ENCODE results near the gene SHMT1.

DNA sequence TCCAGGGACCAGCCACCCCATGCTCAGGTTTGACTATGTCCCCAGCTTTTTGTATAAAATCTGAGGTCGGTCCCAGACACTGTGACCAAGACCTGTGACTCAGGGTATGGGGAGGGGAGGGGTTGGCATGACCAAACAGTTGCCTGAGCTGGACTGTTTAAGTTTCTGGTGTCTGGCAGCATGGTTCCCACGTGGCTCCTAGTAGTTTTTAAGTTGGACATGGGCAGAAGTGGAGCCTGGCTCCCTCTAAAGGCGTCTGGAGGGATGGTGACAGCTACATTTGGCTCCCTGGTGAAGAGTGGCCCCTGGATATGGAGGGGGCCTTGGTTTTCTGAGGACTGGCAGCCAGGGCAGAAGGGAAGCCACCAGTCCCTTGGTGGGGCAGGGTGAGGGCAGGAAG is 40.3 kb downstream of the SHMT1 start:
- TF ChIP-seq, protein P1, sequence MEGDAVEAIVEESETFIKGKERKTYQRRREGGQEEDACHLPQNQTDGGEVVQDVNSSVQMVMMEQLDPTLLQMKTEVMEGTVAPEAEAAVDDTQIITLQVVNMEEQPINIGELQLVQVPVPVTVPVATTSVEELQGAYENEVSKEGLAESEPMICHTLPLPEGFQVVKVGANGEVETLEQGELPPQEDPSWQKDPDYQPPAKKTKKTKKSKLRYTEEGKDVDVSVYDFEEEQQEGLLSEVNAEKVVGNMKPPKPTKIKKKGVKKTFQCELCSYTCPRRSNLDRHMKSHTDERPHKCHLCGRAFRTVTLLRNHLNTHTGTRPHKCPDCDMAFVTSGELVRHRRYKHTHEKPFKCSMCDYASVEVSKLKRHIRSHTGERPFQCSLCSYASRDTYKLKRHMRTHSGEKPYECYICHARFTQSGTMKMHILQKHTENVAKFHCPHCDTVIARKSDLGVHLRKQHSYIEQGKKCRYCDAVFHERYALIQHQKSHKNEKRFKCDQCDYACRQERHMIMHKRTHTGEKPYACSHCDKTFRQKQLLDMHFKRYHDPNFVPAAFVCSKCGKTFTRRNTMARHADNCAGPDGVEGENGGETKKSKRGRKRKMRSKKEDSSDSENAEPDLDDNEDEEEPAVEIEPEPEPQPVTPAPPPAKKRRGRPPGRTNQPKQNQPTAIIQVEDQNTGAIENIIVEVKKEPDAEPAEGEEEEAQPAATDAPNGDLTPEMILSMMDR (IDR thresholded peaks at IDR 0.05): no peak
- TF ChIP-seq POLR2A (IDR thresholded peaks at IDR 0.05): no peak
- no peak for TF ChIP-seq POLR2AphosphoS5 (IDR thresholded peaks at IDR 0.05)
